Measurements from ENCODE around the gene B4GALT2. TPM values are rescaled to one million over a fixed set of nuclear protein-coding genes. Genes with fewer than 3 reads are reported as not detected.

The B4GALT2 gene
- total RNA-seq, 1 donor: 99.1 TPM

DNA sequence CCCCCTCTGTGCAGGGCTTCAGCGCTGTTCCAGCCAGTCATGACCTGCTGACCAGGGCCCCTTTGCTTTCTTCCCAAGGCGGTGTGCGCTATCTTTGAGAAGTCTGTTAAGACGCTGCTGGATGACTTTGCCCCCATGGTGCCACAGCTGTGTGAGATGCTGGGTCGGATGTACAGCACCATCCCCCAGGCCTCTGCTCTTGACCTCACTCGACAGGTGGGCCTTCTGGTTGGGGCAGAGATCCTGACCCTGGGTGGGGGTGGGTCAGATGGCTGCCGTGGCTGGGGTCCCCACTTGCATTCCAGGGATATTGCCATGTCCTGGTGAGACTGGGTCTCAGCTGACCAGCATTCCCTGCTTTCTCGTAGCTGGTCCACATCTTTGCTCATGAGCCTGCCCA is 18.2 kb upstream of the B4GALT2 start:
- no peak for DNase-seq (ENCODE audit: low read depth)
- TF ChIP-seq, protein P1, sequence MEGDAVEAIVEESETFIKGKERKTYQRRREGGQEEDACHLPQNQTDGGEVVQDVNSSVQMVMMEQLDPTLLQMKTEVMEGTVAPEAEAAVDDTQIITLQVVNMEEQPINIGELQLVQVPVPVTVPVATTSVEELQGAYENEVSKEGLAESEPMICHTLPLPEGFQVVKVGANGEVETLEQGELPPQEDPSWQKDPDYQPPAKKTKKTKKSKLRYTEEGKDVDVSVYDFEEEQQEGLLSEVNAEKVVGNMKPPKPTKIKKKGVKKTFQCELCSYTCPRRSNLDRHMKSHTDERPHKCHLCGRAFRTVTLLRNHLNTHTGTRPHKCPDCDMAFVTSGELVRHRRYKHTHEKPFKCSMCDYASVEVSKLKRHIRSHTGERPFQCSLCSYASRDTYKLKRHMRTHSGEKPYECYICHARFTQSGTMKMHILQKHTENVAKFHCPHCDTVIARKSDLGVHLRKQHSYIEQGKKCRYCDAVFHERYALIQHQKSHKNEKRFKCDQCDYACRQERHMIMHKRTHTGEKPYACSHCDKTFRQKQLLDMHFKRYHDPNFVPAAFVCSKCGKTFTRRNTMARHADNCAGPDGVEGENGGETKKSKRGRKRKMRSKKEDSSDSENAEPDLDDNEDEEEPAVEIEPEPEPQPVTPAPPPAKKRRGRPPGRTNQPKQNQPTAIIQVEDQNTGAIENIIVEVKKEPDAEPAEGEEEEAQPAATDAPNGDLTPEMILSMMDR (IDR thresholded peaks at IDR 0.05; ENCODE audit: insufficient read depth, low read length): no peak
- H3K4me3 ChIP-seq (ENCODE audit: low read depth, low read length): no peak overlapping the region

DNA sequence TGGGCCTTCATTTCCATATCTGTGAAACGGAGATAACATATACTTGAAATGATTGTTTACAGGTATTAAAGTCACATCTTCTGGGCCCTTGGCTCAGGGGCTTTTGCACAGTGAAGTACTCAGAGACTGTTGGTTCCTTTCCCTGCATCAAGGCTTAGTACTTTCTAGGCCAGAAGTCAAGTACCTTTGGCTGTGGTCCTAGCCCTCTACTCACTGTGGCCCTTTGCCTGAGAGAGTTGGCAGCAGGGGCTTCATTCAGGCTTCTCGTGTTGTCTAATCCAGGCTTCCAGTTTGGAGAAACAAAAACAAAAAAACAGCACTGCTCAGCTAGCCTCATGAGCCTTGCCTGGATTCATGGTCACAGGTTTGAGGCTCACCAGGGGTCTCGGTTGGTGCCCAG is 17.3 kb upstream of the B4GALT2 start:
- TF ChIP-seq, protein P1 (IDR thresholded peaks at IDR 0.05; ENCODE audit: insufficient read depth, low read length): no peak
- H3K4me3 ChIP-seq (ENCODE audit: low read depth, low read length): no peak overlapping the region
- DNase-seq (ENCODE audit: low read depth): no peak

- TF ChIP-seq, protein P1 (IDR thresholded peaks at IDR 0.05; ENCODE audit: insufficient read depth, low read length): no peak
- no peak for DNase-seq (ENCODE audit: low read depth)
- H3K4me3 ChIP-seq (ENCODE audit: low read depth, low read length): no peak overlapping the region
These were observed 16.7 kb upstream of the B4GALT2 start for GRCh38 chr1:43962324-43962723.

- no peak for DNase-seq (ENCODE audit: low read depth)
- TF ChIP-seq, protein P1 (IDR thresholded peaks at IDR 0.05; ENCODE audit: insufficient read depth, low read length): no peak
- H3K4me3 ChIP-seq (ENCODE audit: low read depth, low read length): no peak overlapping the region
These were observed 16.0 kb upstream of the B4GALT2 start for GRCh38 chr1:43963006-43963405.

GRCh38 chr1:43963890-43964289 is 15.1 kb upstream of the B4GALT2 start:
- no peak overlapping the region for H3K4me3 ChIP-seq (ENCODE audit: low read depth, low read length)
- DNase-seq (ENCODE audit: low read depth): no peak
- TF ChIP-seq, protein P1 (IDR thresholded peaks at IDR 0.05; ENCODE audit: insufficient read depth, low read length): no peak

GRCh38 chr1:43965316-43965715 is 13.7 kb upstream of the B4GALT2 start:
- no peak overlapping the region for H3K4me3 ChIP-seq (ENCODE audit: low read depth, low read length)
- no peak for DNase-seq (ENCODE audit: low read depth)
- TF ChIP-seq, protein P1 (IDR thresholded peaks at IDR 0.05; ENCODE audit: insufficient read depth, low read length): no peak

GRCh38 chr1:43968348-43968948 is 10.6 kb upstream of the B4GALT2 start:
- H3K4me3 ChIP-seq (ENCODE audit: low read depth, low read length): no peak overlapping the region
- peak; percentile 43 for DNase-seq (ENCODE audit: low read depth)
- TF ChIP-seq, protein P1 (IDR thresholded peaks at IDR 0.05; ENCODE audit: insufficient read depth, low read length): no peak
